SU-DHL-6 (cell line): ENCODE results near the gene FGF8.

ENCODE experiments used
- CTCF ChIP-seq: fragments of 200-600 bp; sonication (generic); IDR thresholded peaks from one replicate; pipeline ENCODE4 v1.5.1; 2017; ENCODE audit warnings: antibody characterized with exemption, mild to moderate bottlenecking, low read length, moderate library complexity; ENCODE audit not compliant: insufficient read depth, poor library complexity, severe bottlenecking
- EZH2phosphoT487 ChIP-seq: fragments of 200-600 bp; sonication (generic), shearing (Covaris generic); conservative IDR thresholded peaks from 2 replicates; pipeline ENCODE4 v1.6.1; 2018; ENCODE audit warnings: mild to moderate bottlenecking, antibody characterized with exemption, low read length, moderate library complexity, mixed read lengths

- TF ChIP-seq CTCF, result no peak
- TF ChIP-seq EZH2phosphoT487, result no peak
Measured at GRCh38 chr10:101745074-101745696, 30.7 kb downstream of the FGF8 start.
